Activated CD8-positive, alpha-beta memory T cell treated with anti-CD3 and anti-CD28 coated beads, Interleukin-2, amount 50 U/mL, for 1 hour (primary cell): ENCODE measurements around the gene AHRR.

ENCODE experiments used
- DNase-seq: peaks from one replicate; pipeline ENCODE4 v3.0.0-alpha.2; 2020; ENCODE audit errors: extremely low read depth

AHRR gene

DNA sequence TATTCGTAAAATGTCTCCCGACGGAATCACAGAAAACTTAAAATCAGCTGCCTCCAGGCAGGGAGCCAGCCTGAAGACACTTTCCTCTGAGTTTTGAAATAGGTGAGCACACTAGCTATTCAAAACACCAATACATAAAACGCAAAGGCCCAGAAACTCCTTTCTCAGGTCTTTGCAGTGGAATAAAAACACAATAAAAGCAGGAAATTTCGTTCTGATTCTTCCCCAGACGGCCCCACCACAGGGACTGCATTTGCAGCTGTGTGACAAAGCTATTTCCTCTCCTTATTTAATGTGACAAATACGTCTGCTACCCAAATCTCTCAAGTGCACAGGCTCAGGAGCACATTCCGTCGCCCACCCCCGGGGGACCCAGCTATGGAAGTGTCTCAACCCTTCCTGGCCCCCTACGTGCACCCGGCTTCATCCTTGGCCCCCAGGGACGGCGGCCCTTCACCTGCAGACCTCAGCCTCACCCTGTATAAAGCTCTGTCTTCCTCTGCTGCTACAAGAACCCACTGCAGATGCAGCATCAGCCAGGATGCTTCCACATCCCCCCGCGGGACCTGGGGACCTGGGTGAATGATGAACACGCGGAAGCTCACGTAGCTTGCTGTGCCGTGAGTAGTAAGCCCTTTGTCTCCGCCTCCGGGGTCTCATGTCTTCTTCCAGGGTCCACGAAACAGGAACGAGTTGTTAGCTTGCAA, 24.9 kb downstream of the AHRR start:
- no peak for DNase-seq

DNA sequence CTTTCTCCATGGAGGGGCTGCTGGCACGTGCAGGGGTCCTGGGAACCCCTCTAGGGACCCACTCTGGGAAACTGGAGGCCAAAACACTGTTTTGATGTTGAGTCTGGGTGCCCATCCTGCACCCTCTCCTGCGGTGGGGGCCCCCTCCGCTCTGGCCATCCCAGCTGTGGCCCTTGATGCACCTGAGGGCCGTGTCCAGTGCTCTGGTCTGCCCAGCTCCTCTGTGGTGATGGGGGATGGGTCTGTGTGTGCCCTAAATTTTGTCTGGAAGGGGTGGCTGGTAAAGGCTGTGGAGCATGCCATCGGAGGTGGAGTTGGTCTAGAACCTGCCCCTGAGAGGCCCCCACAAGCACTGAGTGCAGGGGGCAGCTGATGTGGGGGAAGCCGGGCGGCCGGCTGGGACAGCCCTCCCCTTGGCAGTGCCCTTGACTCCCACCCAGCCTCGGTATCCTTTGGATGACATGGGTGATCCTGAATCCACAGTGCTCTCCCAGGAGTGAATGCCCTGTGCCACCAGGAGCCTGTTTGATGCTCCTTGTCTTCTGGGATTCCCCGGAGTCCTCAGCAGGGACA, 26.3 kb downstream of the AHRR start:
- DNase-seq: no peak

DNA sequence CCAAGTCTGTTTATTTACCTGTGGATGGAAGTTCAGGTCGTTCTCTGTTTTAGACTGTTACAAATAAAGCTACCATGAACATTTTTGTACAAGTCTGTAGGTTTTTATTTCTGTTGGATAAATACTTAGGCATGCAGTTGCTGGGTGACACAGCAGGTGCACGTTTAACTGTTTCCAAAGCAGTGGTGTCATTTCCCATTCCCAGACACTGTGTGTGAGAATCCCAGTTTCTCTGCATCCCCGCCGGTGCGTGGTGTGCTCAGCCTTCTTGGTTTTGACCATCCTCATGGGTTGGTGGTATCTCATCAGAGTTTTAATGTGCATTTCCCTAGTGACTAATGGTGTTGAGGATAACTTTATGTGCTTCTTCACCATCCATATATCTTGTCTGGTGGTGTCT, 27.2 kb downstream of the AHRR start:
- no peak for DNase-seq

DNA sequence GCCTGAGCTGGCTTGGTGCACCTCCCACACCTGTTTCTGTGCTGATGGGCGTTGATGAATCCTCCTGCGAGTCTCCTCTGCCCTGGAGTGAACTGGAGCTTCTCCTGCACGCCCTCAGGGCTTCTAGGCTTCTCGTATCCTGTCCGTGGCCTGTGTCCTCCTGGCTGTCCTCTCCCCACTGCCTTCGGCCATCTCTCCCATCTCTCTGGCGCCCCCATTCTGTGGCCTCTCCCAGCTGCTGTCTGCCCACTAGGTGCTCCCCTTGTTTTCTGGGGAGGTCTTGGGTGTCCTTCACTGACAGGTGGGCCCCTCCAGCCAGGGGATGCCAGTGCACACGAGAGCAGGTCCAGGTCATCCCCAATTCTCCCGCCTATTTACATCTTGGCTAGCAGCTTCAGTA, 28.8 kb downstream of the AHRR start:
- no peak for DNase-seq

DNA sequence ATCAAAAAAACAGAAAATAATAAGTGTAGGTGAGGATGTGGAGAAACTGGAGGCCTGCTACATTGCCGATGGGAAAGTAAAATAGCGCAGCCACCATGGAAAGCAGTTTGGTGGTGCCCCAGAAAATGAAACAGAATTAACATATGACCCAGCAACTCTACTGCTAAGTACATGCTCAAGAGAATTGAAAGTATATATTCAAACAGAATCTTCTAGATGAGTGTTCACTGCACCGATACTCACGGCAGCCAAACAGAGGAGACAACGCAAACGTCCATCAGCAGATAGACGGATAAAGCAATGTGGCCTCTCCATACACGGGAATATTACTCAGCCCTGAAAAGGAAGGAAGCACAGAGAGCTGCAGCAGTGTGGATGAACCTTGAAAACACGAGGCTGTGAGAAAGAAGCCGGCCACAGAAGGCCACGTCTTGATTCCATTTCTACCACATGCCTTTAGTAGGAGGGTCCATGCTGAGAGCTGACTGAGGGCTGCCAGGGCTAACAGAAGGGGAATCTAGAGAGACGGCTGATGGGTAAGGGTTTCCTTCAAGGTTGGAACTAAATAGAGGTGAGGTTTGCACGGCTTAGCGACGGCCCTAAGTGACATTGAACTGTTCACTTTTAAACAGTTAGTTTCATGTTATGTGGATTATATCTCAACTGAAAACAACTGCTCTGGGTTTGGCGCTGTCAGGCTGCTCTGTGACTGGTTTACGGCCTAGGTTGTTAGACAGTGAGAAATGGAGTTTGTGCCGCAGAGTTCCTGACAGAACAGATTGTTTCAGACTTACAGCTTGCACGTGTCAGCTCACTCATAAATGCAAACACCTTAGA, 29.8 kb downstream of the AHRR start:
- no peak for DNase-seq

DNA sequence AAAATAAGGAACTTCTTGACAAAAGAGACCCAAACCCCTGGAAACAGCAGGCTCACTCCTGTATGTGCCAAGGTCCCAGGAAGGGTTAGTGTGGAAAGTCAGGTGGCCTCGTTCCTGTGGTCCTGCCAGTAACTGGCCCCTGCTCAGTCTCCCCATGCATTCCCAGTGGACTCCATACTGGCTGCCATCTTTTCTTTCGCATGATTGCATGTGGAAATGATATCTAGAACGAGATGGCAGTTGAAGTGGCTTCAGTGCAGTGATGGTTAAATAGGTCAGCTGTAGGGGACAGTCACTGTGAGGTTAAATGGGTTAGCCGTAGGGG, 30.4 kb downstream of the AHRR start:
- no peak for DNase-seq

DNA sequence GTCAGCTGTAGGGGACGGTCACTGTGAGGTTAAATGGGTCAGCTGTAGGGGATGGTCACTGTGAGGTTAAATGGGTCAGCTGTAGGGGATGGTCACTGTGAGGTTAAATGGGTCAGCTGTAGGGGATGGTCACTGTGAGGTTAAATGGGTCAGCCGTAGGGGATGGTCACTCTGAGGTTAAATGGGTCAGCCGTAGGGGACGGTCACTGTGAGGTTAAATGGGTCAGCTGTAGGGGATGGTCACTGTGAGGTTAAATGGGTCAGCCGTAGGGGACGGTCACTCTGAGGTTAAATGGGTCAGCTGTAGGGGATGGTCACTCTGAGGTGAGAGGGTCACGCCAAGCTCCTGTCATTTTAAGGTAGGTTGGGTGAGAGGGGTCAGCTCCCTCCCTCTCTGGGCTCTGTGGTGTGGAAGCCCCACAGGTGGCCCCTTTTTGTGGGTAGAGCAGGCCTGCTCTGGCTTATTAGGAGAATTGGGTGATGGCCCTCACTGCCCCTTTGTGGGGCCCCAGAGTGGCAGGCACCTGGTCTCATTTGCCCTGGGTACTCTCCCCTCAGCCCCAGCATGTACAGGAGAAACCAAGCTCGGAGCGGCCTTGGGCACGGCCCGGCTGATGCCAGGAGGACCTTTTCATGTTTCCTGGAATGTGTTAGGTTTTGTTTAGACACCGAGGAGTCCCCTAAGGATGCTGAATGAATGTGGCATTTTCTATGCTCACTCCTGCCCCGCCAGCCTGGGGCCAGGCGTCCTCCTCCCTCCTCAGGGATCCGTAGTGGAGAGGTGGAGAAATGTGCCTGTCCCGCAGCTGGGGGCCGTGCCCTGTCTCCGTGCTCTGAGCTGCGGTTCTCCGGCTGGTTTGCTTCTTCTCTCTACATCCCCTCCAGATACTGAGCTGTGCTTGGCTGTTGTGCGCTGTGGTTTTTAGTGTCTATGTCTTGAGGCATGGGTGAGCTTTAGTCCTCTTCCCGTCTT, 31.4 kb downstream of the AHRR start:
- DNase-seq: no peak

DNA sequence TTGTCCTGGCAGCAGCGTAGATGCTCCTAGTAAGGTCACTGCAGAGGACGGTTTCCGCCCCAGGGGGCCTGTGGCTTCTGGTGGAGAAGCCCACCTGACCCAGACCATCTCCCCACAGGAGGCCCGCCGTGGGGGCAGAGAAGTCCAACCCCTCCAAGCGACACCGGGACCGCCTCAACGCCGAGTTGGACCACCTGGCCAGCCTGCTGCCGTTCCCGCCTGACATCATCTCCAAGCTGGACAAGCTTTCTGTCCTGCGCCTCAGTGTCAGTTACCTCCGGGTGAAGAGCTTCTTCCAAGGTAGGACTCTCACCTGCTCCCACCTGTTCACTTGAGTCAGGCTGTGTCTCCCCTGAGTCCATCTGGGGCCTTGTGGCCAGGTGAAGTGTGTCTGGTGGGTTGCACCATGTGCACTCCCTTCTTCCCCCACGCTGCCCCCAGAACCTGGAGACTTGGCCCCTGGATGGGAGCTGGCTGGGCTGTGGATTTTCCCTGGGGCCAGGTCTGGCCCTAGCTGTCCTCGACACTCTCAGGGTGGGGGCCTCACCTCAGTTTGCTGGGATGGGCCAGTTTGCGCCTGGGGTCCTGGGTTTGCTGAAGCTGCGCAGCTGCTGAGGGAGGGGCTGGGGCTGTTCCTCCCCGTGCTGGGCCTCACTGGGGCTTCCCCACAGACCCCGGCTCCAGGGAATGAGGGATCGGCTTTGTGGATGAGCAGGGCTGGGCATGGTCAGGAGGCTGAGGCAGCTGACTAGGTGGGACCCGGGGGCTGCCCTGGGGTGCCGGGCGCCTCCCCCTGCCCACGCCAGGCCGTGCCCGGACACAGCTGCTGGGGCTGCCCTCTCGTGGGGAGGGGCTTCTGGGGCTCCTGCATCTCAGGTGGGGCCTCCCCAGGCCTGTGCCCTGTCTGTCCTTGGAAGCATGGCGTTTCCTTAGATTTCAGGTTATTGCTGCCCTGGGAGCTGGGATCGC, 32.4 kb downstream of the AHRR start:
- DNase-seq: no peak

DNA sequence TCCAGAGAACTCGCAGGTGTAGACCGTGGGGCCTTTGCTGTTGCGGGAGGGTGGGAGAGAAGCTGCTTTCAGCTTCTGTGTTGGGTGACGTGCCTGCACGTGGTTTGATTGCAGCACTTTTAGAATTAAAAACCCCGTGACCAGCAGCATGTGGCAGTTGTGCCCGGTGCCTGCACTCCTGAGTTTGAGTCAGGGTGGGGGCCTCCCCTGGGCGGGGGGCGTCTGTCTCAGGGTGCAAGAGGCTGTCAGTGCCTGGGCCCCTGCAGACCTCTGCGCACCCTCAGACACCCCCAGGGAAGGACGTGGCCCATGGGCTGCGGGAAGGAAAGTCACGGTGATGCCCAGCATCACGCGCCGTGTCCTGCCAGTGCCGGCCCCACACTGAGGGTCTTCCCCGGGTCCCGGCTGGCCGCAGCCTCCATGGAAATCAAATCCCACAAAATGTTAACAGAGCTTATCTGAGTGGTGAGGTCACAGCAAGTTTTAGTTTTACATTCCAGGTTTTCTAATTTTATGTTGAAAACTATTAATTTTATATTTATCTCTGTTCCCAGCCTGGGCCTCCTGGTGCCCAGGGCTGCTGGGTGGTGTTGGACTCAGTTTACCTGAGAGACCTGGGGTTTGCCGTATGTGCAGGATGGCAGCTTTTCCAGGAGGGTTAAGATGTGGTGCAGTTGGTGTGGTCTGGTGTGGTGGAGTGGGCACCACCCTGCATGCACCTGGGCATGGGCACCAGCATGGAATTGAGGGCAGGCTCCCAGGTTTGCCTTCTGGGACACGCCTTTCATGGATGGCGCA, 33.3 kb downstream of the AHRR start:
- no peak for DNase-seq

DNA sequence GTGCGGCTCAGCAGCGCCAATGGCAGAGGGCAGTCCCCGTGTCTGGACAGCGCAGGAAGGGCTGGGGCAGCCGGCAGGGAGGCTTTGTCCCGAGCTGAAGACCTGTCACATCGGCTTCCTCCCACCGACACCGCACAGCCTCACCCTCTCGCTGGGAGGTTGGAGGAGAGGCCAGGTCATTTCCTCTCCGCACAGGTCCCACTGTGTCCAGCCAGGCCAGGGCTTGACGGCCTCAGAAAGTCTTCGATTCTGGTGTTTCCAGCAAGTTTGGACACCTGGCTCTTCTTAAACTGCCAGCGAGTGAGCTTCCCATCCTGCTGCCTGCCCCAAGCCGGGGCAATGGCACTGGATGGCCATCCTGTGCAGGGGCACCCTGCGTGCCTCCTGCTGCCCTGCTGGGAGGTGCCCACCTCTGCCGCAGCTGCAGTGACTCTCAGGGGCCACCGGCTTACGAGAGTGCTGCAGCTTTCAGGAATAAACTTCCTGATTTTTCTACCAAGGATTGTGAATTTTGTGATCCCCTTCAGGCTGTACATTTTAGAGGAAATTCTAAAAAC, 33.9 kb downstream of the AHRR start:
- no peak for DNase-seq

DNA sequence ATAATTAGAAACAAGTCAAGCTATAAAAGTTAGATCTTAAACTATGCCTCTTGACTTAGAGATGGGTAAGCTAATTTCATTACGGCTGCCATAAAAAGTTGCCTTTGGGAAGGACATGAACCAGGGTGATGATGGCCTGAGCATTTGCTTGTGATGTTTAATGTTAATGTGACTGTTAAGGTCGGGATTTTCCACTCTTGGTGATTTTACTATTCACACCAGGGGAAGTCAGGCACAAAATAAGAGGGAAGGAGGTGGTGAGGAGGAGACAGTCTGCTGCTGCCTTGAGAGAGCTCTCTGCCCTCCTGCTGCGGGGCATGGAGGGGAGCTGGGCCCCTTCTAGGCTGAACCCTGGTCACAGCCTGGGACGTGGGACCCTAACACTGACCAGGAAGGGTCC, 34.4 kb downstream of the AHRR start:
- DNase-seq: no peak

DNA sequence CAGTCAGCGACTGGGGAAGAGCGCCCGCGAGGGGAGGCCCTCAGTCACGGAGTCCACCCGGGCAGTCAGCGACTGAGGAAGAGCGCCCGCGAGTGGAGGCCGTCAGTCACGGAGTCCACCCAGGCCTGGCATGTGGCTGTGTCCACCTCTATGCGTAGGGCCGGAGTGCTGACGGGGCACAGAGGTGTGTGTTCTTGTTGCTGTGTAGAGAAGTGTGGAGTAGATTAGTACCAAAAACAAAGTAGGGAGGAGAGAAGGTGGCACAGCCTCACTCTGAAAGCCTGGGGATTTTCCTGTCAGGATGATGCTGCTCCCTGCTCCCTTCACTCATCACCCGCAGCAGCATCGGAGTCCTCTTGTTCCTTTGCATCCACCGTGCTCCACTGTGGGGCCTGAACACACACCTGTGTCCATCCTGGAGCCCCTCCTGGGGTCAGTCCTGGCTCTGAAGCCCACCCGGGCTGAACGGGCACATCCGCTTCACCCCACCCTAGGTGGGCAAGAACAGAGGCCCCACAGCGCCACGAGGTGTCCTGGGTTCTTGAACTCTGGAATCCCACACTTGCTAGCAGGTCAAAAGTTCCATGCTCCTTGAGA, 37.9 kb downstream of the AHRR start:
- DNase-seq: no peak

DNA sequence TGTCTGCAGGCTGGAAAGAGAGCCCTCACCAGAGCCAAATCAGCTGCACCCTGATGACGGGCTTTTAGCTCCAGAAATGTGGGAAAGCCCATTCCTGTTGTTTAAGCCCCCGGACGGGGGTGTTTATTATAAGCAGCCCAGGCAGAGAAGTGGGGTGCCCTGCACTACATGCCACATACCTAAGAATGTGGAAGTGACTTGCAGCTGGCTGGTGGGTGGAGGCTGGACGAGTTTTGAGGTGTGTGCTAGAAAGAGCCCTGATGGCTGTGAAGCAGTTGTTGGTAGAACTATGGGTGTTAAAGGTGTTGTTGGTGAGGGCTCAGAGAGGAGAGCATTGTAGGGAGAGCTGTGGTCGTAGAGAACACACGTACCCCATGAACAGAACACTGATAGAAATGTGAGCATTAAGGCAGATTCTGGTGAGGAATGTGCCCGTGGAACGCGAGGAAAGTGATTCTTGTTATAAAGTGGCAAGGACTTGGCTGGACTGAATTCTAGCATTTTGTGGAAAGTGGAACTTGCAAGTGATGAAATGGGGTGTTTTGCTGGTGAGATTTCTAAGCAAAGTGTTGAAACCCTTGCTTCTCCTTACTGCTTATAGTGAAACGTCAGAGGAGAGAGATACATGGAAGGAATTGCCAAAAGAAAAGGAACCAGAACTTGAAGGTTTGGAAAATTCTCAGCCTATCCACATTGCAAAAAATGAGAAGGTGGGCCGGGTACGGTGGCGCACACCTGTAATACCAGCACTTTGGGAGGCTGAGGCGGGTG, 38.9 kb downstream of the AHRR start:
- no peak for DNase-seq

DNA sequence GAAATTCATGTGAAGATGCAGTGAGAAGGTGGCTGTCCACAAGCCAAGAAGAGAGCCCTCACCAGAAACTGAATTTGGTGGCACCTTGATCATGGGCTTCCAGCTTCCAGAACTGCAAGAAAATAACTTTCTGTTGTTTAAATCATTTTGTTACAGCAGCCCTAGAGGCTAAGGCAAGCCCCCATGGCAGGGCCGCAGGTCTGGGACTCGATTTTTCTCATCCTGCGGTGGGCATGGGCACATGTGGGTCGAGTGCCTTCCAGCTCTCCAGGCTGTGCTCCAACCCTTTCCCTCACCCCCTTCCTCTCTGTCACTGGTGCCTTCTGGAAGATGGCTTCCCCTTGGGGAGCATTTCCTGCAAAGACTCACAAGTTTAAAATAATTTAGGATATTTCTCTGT, 40.7 kb downstream of the AHRR start:
- DNase-seq: no peak

DNA sequence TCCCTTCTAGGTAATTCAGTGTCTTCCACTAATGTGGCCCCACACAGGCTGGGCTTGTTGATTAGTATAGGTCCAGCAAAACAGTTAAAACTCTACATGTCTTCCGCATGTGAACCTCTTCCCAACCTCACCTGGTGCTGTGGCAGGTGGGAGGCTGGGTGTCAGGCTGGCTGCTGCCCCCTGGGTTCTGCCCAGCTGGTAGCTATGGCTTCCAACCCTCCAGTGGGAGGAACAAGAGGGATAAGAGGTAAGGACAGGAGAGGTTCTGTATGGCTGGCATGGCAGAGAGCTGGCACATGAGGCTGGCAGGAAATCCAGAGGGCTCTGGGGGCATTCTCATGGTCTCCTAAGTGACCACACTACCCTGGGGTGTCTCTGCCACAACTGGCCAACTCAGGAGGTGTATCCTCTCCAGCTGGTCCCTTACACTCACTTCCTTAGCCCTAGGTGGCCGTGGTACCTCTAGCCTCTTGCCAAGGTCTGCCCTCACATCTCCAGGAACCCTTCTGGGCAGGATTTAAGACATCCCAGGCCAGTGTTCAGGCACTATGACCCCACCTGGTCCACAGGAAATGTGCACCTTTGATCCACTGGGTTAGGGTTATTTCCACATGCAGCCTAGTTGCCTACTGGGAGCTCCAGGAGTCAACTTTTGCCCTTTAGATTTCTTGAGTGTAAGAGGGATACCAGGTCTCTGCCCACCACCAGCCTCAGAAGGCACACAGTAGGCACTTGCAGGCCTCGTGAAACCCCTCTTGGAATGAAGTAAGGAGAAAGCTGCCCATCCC, 41.7 kb downstream of the AHRR start:
- no peak for DNase-seq

DNA sequence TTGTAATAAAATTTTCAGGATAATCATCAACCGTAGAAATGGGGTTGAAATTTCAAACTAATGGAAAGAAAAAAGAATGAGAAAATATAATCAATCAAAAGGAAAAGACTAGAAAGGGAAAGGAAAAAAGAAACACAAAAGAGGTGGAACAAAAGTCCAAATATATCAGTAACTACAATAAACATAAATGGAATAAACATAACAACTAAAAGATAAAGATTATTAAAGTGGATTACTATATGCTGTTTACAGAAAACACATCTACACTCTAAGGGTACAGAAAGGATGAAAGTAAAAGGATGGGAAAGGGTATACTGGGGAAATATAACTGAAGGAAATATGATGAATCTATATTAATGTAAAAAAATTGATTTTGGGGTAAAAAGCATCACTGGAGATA, 43.0 kb downstream of the AHRR start:
- no peak for DNase-seq

DNA sequence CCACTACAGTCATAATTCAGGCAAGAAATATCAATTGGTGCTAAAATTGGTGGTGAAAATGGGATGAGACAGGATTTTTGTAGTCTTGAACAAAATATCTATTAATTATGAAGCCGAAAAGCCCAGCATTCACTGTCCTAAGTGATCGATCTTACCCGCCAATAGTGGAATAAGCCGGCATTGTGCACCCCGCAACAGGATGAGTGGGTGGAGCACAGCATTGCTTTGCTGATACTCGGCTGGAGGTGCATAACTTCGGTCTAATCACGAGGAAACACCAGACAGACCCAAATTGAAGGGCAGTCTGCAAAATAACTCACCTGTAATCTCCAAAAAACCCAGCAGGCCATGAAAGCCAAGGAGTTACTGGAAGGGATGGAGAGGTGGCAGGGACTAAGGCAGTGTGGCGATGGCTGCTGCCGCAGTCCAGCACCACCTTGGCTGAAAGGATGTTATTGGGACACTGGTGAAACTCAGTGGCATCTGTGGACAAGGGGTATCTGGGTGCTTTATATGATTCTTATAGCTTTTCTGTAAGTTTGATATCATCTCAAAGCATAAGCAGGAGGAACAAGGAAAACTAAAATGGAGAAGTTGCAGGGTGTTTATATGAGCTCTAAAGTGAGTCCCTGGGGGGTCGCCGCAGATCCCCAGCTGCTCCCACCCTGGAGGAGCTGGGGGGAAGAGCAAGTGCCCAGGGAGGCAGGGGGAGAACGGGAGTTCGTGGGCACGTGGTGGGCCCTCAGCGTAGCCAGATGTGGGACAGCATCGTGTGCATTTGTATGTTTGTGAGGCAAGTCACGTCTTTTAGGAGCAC, 45.2 kb downstream of the AHRR start:
- no peak for DNase-seq
